CD4-positive, alpha-beta T cell treated with Interleukin-15 for 1 hour (primary cell): Measurements from ENCODE around the gene TMEM209.
"Not testable (repeated sequence)": the region's sequence is repeated elsewhere in the genome, so short reads cannot be mapped to it uniquely, and the experiment has no call there.

Experiments
- DNase-seq: peaks from one replicate; pipeline ENCODE4 v3.0.0-alpha.2; 2020

The TMEM209 gene

DNA sequence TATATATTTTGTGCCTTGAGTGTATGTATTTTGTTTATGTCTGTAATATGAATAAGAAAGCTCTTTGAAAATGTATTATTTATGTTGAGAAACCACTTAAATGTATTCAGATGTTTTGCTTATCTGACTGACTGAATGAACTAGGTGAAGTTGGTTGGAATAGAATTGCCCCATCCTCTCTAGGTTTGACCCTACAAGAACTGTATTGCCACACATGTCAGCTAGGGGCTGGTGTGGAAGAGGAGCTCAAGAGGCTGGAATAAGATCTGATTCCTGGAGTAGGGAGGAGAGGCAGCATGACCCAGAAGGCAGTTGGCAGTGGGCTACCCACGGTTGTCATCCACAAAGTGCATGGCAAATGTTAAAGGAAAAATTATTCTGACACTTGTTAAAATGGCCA lies 11.5 kb upstream of the TMEM209 start:
- DNase-seq: no peak

DNA sequence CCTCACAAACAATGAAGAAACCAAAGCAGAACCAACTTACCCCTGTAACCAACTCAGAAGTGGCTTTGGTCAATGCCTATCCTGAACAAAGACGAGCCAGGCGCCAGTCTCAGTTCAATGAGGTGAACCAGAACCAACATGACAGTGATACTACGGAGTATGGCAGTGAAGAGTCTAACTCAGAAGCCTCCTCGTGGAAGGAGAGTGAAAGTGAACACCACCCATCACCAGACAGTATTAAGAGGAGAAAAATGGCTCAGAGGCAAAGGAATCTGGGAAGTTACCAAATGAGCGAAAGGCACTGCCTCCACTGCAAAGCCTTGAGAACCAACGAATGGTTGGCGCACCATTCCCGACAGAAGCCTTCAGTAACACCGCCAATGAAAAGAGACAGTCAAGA lies 10.8 kb upstream of the TMEM209 start:
- no peak for DNase-seq

DNA sequence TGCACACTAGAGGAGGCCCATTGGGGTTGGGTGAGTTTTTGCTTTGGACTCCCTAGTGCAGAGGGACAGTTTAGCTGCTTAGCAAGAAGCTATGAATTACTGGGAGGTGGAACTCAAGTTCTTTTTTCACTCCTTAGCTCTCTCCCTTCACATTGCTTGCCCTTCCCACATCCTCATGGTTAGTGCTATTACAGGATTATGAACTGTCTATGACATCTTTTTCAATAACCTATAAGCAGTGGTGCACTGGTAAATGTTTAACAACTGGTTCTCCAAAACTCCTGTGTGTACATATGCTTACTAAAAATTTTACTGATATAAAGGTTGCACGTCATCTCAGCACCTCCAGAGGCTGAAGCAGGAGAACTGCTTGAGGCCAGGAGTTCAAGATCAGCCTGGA lies 8.6 kb upstream of the TMEM209 start:
- DNase-seq: no peak

DNA sequence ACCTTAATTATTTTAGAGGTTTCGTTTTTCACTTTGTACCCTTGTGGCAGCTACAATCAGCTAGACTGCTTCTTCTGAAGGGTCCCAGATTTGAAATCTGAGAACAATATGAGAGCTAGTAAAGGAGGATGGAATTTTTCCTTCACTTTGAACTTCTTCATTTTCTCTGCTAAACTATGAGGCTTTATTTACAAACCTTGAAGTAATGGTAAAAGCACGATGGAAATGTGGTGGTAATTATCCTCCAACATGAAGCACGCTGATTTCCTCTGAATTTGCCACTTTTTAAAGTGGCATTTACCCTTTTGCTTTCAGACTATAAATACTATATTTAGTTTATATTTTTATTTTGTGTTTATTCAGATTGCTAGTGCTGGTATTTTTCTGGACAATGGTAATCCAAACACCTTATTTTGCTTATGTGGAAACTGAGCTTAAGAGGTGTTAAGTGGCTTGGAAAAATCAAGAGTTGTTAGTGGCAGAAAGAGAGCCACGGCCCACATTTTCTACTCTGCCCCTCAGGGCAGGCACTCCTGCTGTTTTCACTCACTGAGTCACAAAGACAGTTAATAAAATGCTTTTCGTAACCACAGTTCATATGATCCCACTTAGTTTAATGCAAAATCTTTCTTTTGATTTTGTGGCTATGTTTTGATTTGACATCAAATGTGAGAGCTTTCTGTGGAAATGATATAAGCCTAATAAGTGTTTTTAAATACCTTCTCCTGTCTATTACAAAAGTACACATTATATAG lies 5.2 kb upstream of the TMEM209 start:
- DNase-seq: no peak

DNA sequence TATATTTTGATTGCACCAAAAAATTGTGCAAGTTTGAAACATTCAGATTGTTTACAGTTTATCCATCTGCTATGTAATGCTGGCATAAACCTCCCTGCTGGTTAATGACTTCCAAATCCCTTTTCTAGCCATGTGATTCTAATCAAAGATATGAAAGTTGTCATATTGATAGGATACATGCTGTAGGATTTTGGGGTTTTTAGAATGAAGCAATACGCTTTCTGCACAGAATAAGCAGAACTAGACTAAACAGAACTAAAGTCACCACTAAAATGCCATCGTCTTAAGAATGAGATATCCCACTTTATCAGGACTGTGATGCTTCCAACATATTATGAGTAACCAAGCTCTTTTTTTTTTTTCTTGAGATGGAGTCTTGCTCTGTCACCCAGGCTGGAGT lies 3.3 kb upstream of the TMEM209 start:
- DNase-seq: no peak

DNA sequence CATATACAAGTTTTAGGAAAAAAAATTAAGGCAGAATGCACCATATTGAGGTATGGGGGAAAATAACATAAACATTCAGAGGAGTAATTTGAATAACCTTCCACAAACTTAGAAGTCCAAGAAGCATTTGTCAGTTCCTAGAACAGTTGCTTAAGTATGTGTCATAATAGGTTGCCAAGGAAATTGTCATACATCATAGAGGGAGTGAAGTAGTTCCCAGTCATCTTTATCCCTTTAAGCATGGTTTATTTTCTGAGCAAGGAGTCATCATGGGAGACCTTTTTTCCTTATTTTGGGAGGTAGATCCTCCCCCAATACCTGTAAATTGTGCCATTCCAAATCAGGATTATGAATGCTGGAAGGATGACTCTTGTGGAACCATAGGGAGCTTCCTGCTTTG lies 2.4 kb upstream of the TMEM209 start, which contains the start of gene SSMEM1:
TSS of gene SSMEM1 (plus strand) at position 219 of the 400 bp plus-strand sequence. CDS start at position 270, 51 bp downstream.
- DNase-seq: no peak

DNA sequence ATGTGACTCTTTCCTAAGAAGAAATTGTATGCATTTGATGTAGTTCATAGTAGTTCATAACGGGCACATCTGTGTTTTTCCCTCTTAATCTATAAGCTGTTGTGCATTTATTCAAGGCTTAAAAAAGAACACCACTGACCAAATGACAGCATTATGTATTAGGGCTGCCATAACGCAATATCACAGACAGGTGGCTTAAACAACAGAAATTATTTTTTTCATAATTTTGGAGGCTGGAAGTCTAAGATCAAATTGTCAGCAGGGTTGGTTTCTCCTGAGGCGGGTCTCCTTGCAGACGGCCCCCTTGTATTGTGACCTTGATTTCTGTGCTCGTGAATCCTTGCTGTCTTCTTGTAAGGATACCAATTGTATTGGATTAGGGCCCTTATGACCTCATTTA lies 1.8 kb upstream of the TMEM209 start:
- DNase-seq: no peak

DNA sequence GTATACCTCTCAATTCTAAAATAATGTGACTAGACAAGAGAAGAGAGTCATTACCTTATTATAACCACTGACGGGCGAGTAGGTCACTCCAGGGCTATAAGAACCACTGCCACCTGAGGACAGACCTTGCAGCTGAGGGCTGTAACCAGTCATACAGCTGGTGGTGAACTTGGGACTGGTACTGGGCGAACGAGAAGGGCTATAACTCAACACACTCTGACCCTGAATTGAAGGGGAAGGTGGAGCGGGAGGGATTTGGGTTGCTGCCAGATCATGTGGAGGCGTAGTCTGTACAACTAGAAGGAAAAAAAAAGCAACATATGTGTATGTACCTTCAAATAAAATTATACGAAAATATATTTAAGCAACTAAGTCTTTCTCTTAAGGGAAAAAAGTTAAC lies 3.4 kb downstream of the TMEM209 start:
- no peak for DNase-seq

DNA sequence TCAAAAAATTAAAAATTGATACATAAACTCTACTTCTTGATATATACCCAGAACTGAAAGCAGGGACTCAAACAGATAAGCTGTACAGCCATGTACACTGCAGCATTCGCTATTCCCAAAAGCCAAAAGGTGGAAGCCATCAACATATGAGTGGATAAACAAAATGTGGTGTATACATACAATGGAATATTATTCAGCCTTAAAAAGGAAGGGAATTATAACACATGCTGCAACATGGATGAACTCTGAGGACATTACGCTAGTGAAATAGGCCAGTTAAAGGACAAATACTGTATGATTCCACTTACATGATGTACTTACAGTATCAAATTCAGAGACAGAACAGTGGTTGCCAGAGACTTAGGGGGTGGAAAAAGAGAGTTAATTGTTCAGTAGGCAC lies 8.1 kb downstream of the TMEM209 start:
- no peak for DNase-seq

DNA sequence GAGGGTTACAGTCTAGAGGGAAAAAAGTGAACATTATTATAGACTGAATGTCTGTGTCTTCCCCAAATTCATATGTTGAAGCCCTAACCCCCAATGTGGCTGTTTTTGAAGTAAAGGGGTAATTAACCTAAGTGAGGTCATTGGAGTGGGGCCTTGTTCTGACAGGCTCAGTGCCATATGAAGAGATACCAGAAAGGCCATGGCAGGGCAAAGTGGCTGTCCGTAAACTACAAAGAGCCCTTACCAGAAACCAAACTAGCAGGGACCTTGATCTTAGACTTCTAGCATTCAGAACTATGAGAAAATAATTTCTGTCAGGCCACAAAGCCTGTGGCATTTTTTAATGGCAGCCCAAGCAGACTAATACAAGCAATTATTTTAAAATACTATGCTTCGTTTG lies 8.7 kb downstream of the TMEM209 start:
- no peak for DNase-seq

DNA sequence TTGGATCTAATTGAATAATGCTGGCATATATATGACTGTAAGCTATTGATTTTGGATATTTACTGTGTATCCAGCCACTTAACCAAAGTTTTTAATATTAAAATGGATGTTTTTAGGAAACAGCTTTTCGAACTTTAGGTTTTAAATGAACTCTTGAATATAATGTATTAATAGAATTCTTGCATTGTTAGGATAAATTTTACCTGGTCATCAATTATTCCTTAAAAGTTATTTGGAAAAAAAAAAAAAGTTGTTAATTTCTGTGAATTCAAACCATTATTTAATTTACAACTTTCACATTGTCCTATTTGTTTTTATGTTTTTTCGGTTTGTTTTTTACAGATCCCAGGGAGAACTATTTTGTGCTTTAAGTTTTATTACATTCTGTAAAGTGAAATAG lies 9.8 kb downstream of the TMEM209 start:
- DNase-seq: no peak

DNA sequence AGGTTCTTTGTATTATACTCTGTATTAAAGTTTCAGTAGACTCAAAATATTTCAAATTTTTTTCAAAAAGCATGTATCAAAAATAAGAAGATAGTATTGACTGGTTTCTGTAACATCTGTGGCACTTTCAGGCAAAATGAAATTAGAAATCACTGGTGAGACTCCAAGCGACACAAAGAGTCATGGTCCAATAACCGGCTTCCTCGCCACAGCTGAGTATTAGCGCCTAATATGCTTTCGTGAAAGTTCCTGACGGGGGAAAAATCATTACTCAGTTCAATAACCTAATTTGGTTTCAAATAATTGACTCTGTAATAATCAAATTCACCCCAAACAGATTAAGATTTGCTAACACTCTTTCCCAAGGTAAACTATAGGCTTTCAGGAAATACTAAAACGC lies 13.4 kb downstream of the TMEM209 start:
- DNase-seq: no peak

DNA sequence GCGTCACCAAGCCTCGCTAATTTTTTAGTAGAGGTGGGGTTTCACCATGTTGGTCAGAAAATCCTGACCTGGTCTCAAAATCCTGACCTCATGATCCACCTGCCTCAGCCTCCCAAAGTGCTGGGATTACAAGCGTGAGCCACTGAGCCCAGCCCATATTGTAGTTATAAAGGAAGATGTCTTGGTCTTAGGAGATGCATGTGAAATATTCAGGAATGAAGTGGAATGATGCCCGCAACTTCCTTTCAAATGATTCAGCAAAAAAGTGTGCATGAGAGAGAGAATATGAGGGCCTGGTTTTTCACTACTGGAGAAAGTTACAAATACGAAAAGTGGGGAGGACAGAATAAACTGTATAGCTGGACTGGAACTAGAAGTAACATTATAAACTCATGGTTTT lies 15.9 kb downstream of the TMEM209 start:
- DNase-seq: no peak

DNA sequence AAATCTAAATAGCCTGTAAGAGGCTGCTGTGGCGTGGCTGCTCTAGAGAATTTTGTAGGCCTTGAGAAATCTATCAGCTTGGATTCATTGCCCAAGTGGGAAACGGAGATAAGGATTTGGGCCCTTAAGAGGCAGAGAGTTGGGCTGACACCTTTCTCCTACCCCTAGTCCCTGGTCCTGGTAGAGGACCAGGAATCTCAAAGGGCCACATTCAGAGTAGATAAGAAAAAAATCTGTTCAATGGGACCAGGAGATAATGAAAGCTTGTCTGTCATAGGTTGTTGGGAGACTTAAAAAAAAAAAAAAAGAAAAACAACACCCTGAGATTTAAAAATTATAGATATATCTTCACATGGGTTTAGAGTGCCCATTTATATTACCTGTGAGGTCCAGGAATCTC lies 17.8 kb downstream of the TMEM209 start:
- DNase-seq: no peak

DNA sequence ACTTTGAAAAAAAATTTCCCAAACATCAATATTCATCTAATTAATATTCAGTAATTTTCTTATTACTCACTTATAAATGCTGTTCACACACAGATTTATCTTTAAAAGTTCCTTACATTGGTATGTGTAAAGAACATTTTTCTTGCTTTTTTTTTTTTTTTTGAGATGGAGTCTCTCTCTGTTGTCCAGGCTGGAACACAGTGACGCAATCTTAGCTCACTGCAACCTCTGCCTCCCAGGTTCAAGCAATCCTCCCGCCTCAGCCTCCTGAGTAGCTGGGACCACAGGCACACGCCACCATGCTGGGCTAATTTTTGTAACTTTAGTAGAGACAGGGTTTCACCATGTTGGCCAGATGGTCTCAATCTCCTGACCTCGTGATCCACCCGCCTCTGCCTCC lies 20.9 kb downstream of the TMEM209 start:
- not testable (repeated sequence) for DNase-seq

DNA sequence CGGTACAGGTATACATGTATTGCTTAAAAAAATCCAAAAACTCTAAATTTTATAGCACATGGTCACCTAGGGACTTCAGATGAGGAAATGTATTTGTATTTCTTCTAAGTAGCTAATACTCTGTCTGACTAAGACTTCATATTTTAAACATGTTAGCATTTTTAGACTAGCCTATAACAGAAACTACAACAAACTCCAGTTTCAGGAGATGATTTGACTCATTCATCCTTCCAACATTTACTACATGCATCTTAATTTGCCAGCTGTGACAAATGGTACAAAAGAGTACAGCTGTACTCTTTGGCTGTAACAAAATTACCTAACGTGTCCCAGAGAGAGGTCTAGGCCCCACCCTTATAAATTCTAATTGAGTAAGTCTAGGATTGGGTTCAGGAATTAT lies 22.2 kb downstream of the TMEM209 start:
- DNase-seq: no peak

DNA sequence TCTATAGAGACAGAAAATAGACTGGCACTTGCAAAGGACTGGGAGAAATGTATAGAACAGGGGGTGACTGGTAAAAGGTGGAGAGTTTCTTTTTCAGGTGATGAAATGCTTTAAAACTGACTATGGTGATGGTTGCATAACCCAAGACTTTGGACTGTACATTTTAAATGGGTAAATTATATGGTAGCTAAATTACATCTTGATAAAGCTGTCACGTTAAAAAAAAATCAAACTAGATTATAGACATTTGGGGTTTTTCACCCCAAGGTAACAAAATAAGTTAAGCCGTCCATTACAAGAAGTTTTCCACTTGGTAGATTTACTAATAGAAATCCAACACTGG lies 24.0 kb downstream of the TMEM209 start:
- DNase-seq: no peak

DNA sequence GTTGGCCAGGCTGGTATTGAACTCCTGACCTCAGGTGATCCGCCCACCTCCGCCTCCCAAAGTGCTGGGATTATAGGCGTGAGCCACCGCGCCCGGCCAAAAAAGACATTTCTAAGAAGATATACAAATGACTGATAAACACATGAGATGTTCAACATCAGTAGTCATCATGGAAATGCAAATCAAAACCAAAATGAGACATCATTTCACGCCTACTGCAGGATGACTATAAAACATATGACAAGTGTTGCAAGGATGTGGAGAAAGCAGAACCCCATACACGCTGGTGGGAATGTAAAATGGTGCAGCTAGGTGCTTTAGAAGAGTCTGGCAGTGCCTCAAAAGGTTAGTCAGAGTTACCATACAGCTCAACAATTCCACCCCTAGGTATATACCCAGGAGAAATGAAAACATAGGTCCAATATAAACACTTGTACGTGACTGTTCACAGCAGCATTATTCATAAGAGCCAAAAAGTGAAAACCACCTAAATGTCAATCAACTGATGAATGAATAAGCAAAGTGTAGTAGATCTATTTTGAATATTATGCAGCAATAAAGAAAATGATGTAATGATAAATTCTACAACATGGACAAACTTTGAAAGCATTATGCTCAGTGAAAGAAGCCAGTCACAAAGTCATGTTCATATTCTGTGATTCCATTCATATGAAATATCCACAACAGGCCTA lies 24.5 kb downstream of the TMEM209 start:
- DNase-seq: no peak

DNA sequence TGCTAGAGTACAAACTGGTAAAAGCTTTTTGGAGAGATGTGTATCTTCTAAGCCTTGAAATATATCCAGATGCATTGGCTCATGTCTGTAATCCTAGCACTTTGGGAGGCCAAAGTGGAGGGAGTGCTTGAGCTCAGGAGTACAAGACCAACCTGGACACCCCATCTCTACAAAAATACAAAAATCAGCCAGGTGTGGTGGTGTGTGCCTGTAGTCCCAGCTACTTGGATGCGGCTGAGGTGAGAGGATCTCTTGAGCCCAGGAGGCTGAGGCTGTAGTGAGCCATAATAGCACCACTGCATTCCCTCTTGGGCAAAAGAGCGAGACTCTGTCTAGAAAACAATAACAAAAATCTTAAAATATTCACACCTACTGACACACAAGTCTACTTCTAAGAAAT lies 25.6 kb downstream of the TMEM209 start:
- no peak for DNase-seq

DNA sequence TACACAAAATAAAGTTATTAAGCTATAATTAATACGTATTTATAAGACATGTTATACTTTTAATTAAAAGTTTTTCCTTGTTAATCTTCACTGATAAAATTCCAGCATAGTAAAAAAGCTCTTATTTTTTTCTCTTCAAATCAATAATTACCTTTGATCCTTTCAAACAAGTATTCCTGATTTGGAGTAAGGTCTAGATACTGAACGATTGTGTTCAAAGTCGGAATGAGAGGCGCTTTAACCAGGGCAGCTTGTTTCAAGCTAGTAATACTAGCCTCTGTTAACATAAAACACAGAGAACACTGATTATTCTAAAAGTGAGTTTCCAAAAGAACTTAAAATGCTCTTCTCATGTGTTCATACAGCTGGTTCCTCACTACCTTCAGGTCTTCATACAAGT lies 27.0 kb downstream of the TMEM209 start:
- DNase-seq: no peak

DNA sequence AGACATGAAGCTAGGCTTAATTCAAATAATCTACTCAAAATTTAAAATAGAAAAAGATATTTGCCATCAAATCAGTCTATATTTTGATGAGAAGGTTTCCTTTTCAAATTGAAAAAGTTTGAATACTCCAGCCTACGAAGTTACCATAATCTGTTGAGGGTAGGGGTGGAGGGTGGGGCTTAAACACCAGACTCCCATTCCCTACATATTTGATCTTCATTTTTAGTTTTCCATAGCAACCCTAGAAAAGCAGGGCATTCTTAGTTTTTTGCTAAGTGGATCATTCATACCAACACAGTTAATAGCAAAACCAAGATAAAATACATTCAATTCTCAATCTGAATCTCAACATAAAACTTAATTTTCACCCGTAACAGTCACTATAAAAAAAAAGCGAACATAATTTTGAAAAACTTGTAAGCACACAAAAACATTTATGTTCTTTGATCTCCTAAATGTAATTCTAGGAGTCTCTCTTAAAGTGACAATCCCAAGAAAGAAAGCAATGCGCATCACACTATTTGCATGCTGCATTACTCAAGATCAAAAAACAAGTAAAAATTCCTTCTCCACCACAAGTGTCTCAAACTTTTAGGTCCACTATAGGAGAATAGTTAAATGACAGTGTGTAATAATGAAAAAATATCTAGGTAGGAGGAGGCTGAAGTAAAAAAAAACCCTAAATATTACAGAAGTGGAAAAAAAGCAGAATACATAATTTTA lies 30.8 kb downstream of the TMEM209 start:
- DNase-seq: no peak

DNA sequence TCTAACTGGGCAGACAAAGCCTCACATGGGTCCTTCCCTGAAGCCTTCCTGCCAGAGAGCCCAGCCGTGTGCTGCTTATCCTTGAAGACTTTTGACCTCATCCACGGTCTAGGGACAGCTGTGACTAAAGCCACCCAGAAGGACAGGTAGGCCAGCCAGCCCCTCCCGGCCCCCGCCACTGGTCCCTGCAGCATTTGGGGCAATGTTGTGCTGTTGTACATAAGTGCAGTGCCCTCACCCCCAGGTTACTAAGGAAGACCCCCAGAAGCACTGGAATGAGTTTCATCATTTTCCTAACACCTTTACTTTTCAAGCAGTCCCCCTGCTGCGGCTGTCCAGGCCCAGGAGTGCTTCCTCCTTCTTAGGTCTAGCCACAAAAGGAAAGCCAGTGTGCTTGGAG lies 43.0 kb downstream of the TMEM209 start:
- DNase-seq: no peak

DNA sequence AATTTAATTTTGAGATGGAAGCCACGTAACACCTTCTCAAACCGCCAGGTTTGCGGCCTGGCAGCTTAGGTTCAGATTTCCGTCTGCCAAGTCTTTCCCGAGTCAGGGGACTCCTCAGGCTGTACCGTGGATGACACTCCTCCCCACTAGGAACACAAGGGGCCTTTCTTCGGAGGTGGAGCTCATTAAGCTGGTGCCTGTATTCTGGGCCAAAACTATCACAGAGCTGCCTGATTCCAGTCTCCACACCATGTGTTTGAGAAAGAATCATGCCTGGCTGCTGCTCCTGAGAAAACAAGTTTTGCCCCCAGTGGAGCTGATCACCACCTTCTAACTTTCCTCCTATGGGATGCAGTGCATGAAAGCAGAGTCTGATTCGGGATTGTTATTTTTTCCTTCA lies 44.8 kb downstream of the TMEM209 start:
- no peak for DNase-seq

DNA sequence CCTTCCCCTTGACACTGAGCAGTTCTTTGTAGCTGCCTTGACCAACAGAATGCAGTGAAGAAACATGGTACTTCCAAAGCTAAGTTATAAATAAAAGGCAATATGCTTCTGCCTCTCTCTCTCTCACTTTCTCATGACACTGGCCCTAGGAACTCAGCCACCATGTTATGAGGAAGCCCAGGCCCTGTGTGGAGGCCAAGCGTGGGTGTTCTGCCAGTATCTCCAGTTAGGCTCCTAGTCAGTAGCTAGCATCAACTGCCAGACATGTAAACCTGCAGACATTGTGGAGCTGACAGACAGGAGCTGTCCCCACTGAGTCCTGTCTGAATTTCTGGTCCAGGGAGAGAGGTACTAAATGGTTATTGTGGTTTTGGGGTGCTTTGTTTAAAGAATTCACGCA lies 45.2 kb downstream of the TMEM209 start:
- DNase-seq: no peak
